ENCODE measurements around the gene PSD4. TPM values are rescaled to one million over a fixed set of nuclear protein-coding genes. Genes with fewer than 3 reads are reported as not detected.

Gene PSD4
- total RNA-seq, 2 experiments from 2014 or later: 222 to 224 TPM

DNA sequence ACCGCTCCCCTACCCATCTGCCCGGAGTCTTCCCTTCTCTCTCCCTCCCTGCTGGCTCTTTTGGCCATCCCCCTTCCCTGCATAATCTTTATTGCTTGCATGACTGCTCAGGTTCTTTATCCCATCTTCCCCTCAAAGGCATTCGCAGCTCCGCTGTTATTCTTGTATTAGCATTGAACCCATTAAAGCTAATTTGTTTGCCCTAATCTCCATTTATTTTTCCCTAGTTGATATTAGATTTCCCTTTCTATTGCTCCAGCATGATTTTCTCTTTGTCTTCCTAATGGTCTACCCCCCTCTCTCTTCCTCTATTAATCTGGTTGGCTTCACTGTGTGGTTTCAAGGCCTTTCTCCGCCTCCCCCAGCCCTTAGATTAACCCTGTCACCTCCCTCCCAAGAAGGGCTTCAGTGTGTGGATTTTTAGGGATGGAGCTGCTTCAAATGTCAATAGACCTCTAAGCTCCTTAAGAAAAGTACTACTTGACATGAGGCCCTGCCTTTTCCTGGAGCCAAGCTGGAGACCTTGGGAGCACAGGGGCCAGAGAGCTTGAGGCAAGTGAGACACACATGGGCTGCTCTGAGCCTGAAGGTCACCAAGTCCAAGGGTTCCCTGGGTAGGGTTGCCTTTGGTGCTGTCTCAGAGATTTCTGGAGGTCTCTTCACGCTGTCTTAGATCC is 84.8 kb downstream of the PSD4 start:
- POLR2A ChIA-PET: no interaction called here

More for the DNA sequence above, 84.8 kb downstream of the PSD4 start:
- CTCF ChIA-PET: interaction anchor here (1.6 kb wide), 1 partner anchor 10 kb away, joined by 6 read pairs; no protein-coding TSS in a partner anchor

Other genes starting within 250 kb of the PSD4 start
- not detected for gene IL36G, start 196.0 kb upstream of the PSD4 start, total RNA-seq
- gene IL36A, start 168.5 kb upstream of the PSD4 start, total RNA-seq: not detected
- gene IL36B, start 121.1 kb upstream of the PSD4 start, total RNA-seq: not detected
- gene IL36RN, start 114.8 kb upstream of the PSD4 start, total RNA-seq: not detected
- gene IL1F10, start 106.0 kb upstream of the PSD4 start, total RNA-seq: not detected
- under 1 TPM; 0.78 to 0.91 TPM for gene IL1RN, start 46.4 kb upstream of the PSD4 start, total RNA-seq
- 1 to 10 TPM; 2.1 to 2.5 TPM for gene PAX8, start 105.0 kb downstream of the PSD4 start, total RNA-seq